Measurements from ENCODE around the gene GLA. TPM values are rescaled to one million over a fixed set of nuclear protein-coding genes. Genes with fewer than 3 reads are reported as not detected.

GLA gene
- 26.4 and 28.1 TPM in 2 replicates for total RNA-seq
- long read RNA-seq, transcript GLA-204 (3 exons, 793 nt): minor isoform, 12 of 164 reads
- long read RNA-seq, transcript GLA-201 (7 exons, 1,318 nt): major isoform, 147 of 164 reads
- long read RNA-seq, partial matches to known transcripts: 1 of 164 reads
- long read RNA-seq, other reads (novel, unspliced or antisense): 4 of 164 reads

DNA sequence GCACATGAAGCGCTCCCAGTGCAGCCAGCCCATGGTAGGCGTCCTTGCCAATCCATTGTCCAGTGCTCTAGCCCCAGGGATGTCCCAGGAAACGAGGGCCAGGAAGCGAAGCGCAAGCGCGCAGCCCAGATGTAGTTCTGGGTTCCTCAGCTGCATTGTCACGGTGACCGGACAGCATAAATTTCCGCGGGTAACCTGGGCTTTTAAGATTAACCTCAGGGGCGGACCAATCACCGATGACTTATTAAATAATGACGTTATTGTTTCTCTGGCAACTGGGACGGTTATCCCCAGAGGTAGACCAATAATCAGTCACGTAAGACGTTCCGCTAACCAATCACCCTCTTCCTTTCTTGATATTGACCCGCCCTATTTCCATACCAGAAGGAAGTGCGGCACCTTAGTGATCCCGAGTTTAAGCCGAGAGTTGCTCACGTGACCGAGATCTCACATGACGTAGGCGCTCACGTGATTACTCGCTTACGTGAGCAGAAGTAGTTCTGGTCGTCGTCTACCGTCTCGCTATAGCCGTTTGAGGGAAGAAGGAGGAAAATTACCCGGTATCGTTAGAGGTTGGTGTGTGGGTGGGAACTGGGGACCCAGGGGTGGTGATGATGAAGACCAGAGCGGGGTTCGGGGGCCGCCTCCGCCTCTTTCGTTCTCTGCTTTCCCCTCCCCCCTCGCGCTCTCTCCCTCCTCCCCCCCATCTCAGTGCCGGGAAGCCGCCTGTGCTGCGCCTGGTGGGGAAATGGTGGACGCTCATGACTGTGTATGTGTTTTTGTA is at the start of gene GLA, which contains the start of gene HNRNPH2:
Gene GLA (minus strand): TSS at position 178 of the 784 bp plus-strand sequence. CDS start 22 bp downstream, at position 156.
Gene HNRNPH2 (plus strand): TSS at position 475 of the 784 bp plus-strand sequence. CDS start 3,767 bp downstream, outside the sequence.
- peaks cover 25% of the 10 kb centered on the region for H3K4me1 Mint-ChIP-seq (ENCODE audit: unreplicated experiment)
- H3K36me3 Mint-ChIP-seq (ENCODE audit: unreplicated experiment): peaks cover 5% of the 10 kb centered on the region
- peak; percentile 93 for DNase-seq (ENCODE audit: extremely low spot score, unreplicated experiment)
- peak within 1 kb of the TSS; percentile 99 for H3K27ac Mint-ChIP-seq (ENCODE audit: unreplicated experiment)
- TF ChIP-seq, protein P1, sequence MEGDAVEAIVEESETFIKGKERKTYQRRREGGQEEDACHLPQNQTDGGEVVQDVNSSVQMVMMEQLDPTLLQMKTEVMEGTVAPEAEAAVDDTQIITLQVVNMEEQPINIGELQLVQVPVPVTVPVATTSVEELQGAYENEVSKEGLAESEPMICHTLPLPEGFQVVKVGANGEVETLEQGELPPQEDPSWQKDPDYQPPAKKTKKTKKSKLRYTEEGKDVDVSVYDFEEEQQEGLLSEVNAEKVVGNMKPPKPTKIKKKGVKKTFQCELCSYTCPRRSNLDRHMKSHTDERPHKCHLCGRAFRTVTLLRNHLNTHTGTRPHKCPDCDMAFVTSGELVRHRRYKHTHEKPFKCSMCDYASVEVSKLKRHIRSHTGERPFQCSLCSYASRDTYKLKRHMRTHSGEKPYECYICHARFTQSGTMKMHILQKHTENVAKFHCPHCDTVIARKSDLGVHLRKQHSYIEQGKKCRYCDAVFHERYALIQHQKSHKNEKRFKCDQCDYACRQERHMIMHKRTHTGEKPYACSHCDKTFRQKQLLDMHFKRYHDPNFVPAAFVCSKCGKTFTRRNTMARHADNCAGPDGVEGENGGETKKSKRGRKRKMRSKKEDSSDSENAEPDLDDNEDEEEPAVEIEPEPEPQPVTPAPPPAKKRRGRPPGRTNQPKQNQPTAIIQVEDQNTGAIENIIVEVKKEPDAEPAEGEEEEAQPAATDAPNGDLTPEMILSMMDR (IDR thresholded peaks at IDR 0.05): no peak
- H3K9me3 Mint-ChIP-seq (ENCODE audit: unreplicated experiment): peaks cover 4% of the 10 kb centered on the region
- H3K27me3 Mint-ChIP-seq (ENCODE audit: unreplicated experiment): no peaks in the 10 kb centered on the region
- peak within 1 kb of the TSS; percentile 84 for H3K4me3 Mint-ChIP-seq (ENCODE audit: unreplicated experiment)

DNA sequence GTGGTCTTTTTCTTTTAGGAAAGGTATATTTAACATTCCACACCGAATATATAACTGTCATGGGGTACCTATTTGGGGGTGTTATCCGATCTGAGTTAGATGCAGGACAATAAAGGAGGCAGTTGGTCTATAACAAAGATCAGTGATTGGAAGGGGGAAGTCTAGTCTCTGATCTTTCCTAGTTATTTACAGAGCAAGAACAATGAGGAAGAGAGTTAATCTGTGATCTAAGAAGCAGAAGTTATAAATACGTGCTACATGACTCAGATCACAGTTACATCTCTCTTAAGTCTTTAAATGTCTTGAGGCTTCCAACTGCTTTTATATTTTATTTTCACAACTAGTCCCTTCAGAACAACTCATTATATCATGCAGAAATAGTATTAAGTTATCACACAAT is 44.3 kb upstream of the GLA start:
- Mint-ChIP-seq H3K27me3 (ENCODE audit: unreplicated experiment) (no peaks in the 10 kb centered on the region), H3K36me3 (ENCODE audit: unreplicated experiment) (peaks cover 31% of the 10 kb centered on the region)

DNA sequence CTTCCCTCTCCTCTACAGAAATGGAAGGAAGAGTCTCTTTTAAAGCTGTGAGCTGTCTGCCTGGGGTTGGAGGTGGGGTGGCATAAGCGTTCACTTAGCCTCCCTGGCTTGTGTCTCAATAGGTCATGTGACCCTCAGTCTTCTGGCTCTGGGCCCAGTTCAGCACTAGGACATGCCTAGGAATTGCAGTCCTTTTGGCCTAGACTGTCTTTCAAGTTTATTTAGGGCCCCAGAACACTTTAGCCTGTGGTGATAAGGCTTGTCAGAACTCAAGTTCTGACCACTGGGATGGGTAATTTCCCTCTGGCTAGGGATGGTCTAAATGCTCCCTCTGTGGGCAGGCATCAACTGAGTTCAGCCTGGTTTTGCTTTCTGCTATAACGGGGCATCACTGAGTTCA is 43.2 kb upstream of the GLA start:
- Mint-ChIP-seq H3K4me3 (ENCODE audit: unreplicated experiment) (no peak overlapping the region), H3K27ac (ENCODE audit: unreplicated experiment) (no peak overlapping the region), H3K9me3 (ENCODE audit: unreplicated experiment) (peaks cover 25% of the 10 kb centered on the region), H3K36me3 (ENCODE audit: unreplicated experiment) (peaks cover 32% of the 10 kb centered on the region), H3K4me1 (ENCODE audit: unreplicated experiment) (no peaks in the 10 kb centered on the region), H3K27me3 (ENCODE audit: unreplicated experiment) (no peaks in the 10 kb centered on the region)
- TF ChIP-seq, protein P1 (IDR thresholded peaks at IDR 0.05): no peak
- DNase-seq (ENCODE audit: extremely low spot score, unreplicated experiment): no peak

More for the DNA sequence above, 44.3 kb upstream of the GLA start:
- DNase-seq (ENCODE audit: extremely low spot score, unreplicated experiment): no peak
- TF ChIP-seq, protein P1 (IDR thresholded peaks at IDR 0.05): no peak
- no peak overlapping the region for H3K4me3 Mint-ChIP-seq (ENCODE audit: unreplicated experiment)
- H3K27ac Mint-ChIP-seq (ENCODE audit: unreplicated experiment): no peak overlapping the region
- peaks cover 29% of the 10 kb centered on the region for H3K9me3 Mint-ChIP-seq (ENCODE audit: unreplicated experiment)
- no peaks in the 10 kb centered on the region for H3K4me1 Mint-ChIP-seq (ENCODE audit: unreplicated experiment)

DNA sequence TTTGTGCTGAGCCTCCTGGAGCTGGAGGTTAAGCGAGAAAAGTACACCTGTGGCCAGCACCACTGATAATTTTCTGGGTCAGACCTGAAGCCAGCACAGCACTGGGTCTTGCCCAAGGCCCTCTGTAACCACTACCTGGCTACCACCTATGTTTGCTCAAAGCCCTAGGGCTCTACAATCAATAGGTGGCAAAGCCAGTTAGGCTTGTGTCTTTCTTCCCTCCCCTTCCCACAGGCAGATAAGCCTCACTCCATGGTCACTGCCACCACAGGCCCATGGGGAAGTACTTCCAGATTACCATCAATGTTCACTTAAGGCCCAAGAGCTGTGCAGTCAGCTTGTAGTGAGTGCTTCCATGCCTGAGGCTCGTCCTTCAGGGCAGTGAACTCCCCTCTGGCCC is 42.4 kb upstream of the GLA start:
- H3K4me1 Mint-ChIP-seq (ENCODE audit: unreplicated experiment): no peaks in the 10 kb centered on the region
- peaks cover 24% of the 10 kb centered on the region for H3K36me3 Mint-ChIP-seq (ENCODE audit: unreplicated experiment)
- H3K9me3 Mint-ChIP-seq (ENCODE audit: unreplicated experiment): peaks cover 21% of the 10 kb centered on the region
- no peak overlapping the region for H3K4me3 Mint-ChIP-seq (ENCODE audit: unreplicated experiment)
- TF ChIP-seq, protein P1 (IDR thresholded peaks at IDR 0.05): no peak
- no peaks in the 10 kb centered on the region for H3K27me3 Mint-ChIP-seq (ENCODE audit: unreplicated experiment)
- H3K27ac Mint-ChIP-seq (ENCODE audit: unreplicated experiment): no peak overlapping the region
- no peak for DNase-seq (ENCODE audit: extremely low spot score, unreplicated experiment)

DNA sequence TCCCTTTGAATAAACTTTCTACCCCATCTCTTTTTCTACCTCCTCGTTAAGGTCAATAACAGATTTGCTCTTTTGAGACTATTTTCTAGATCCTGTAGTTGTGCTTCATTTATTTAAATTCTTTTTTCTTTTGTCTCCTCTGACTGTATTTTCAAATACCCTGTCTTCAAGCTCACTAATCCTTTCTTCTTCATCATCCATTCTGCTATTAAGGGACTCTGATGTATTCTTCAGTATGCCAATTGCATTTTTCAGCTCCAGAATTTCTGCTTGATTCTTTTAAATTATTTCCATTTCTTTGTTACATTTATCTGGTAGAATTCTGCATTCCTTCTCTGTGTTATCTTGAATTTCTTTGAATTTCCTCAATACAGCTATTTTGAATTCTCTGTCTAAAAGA is 41.6 kb upstream of the GLA start:
- TF ChIP-seq, protein P1 (IDR thresholded peaks at IDR 0.05): no peak
- Mint-ChIP-seq H3K36me3 (ENCODE audit: unreplicated experiment) (peaks cover 24% of the 10 kb centered on the region), H3K27me3 (ENCODE audit: unreplicated experiment) (no peaks in the 10 kb centered on the region), H3K4me3 (ENCODE audit: unreplicated experiment) (no peak overlapping the region), H3K4me1 (ENCODE audit: unreplicated experiment) (no peaks in the 10 kb centered on the region), H3K27ac (ENCODE audit: unreplicated experiment) (no peak overlapping the region), H3K9me3 (ENCODE audit: unreplicated experiment) (peaks cover 21% of the 10 kb centered on the region)
- DNase-seq (ENCODE audit: extremely low spot score, unreplicated experiment): no peak
